22Rv1 (cell line): Measurements from ENCODE around the gene SMCO3.

Experiments used
- ZFX ChIP-seq: fragments of 450-650 bp; IDR thresholded peaks from 2 replicates; pipeline ENCODE4 v1.6.1; 2017; ENCODE audit warnings: antibody characterized with exemption, borderline replicate concordance
- TF ChIP-seq, protein P1 (sequence below): fragments of 450-650 bp; IDR thresholded peaks from 2 replicates; pipeline ENCODE4 v1.5.1; 2017; ENCODE audit warnings: mild to moderate bottlenecking

DNA sequence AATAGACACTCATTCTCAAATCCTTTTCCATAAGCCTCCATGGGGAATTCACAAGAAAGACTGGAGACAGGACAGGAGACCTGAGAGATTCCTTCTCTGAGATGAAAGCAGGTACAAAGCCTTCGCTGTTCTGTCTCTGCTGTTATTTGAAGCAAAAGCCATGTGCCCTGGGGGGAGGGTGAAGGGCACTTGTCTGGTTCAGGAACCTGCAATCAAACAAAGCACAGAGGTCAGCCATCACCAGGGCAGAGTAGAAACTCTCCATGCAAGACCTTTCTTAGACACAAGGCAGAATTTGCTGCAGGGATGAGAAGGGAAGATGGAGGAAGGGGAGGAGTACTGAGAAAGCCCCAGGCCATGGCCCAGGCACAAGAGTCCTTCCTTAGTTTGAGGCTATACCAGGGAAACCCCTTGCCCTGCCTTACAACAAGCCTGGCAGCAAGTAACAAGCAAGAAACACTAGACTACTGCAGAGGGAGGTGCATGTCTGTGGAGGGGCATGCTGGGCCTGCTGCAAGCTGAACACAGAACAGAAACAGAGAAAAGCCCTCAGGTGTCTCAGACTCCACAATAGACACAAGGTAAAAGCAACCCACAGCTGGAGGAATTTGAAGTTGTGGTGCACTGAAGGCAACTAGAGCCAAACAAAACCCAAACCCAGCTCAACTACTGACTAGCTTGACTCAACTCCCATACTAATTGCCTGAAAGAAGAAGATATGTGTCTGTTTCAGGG is 37.1 kb upstream of the SMCO3 start:
- TF ChIP-seq, protein P1, sequence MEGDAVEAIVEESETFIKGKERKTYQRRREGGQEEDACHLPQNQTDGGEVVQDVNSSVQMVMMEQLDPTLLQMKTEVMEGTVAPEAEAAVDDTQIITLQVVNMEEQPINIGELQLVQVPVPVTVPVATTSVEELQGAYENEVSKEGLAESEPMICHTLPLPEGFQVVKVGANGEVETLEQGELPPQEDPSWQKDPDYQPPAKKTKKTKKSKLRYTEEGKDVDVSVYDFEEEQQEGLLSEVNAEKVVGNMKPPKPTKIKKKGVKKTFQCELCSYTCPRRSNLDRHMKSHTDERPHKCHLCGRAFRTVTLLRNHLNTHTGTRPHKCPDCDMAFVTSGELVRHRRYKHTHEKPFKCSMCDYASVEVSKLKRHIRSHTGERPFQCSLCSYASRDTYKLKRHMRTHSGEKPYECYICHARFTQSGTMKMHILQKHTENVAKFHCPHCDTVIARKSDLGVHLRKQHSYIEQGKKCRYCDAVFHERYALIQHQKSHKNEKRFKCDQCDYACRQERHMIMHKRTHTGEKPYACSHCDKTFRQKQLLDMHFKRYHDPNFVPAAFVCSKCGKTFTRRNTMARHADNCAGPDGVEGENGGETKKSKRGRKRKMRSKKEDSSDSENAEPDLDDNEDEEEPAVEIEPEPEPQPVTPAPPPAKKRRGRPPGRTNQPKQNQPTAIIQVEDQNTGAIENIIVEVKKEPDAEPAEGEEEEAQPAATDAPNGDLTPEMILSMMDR = no peak
- TF ChIP-seq ZFX = no peak
